ENCODE results near the gene PLPP4. TPM values are rescaled to one million over a fixed set of nuclear protein-coding genes. Genes with fewer than 3 reads are reported as not detected.

Gene PLPP4
- total RNA-seq, 2 experiments from 2014 or later, result not detected

DNA sequence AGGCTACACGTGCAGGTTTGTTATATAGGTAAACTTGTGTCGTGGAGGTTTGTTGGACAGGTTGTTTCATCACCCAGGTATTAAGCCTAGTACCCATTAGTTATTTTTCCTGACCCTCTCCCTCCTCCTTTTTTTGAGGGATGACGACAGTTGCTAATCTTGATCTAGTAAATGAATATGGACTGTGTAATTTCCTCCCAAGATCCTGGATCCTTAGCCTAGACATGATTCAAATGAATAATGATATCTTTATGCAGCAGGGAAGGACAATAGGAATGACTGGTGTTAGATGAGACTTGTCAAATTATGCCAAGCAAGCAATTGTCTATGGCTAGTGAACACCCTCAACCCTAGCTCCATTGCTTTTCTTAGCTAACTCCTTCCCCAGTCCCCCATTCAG is 156.2 kb downstream of the PLPP4 start:
- H3K27ac Mint-ChIP-seq, result no peak overlapping the region
- no peak overlapping the region for H3K4me3 Mint-ChIP-seq
- H3K27me3 Mint-ChIP-seq (ENCODE audit: low read depth), result peaks cover 1% of the 10 kb centered on the region
- CTCF ChIA-PET, result no interaction called here
- intact Hi-C loops (cut with micrococcal nuclease), result no loop called here
- no peak for DNase-seq
- peaks cover 8% of the 10 kb centered on the region for H3K9me3 Mint-ChIP-seq
- H3K4me1 Mint-ChIP-seq (ENCODE audit: low read depth), result no peaks in the 10 kb centered on the region
- H3K36me3 Mint-ChIP-seq (ENCODE audit: low read depth), result no peaks in the 10 kb centered on the region

DNA sequence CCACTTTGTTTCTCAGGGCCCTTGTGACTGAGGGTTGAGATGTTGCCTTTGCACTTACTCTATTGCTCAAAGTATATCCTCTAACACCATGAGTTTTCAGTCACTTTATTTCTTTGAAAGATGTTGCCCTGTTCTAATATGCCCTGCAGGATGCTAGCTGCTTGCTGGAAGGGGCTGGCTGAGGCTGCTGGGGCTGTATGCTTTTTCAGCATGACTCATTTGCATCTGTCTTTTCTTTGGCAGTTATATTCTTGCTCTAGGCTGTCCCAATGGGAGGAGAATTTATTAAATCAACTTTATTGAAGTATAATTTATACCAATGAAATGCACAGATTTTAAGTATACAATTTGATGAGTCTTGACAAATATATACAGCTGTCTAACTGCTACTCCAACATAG is 157.7 kb downstream of the PLPP4 start:
- CTCF ChIA-PET, result interaction anchor here (0.5 kb wide), 1 partner anchor 23 kb away, joined by 3 read pairs; no protein-coding TSS in a partner anchor
- H3K27ac Mint-ChIP-seq, result no peak overlapping the region
- no peaks in the 10 kb centered on the region for H3K36me3 Mint-ChIP-seq (ENCODE audit: low read depth)
- peaks cover 9% of the 10 kb centered on the region for H3K9me3 Mint-ChIP-seq
- no peaks in the 10 kb centered on the region for H3K27me3 Mint-ChIP-seq (ENCODE audit: low read depth)
- intact Hi-C loops (cut with micrococcal nuclease), result no loop called here
- H3K4me3 Mint-ChIP-seq, result no peak overlapping the region
- DNase-seq, result no peak
- H3K4me1 Mint-ChIP-seq (ENCODE audit: low read depth), result no peaks in the 10 kb centered on the region

DNA sequence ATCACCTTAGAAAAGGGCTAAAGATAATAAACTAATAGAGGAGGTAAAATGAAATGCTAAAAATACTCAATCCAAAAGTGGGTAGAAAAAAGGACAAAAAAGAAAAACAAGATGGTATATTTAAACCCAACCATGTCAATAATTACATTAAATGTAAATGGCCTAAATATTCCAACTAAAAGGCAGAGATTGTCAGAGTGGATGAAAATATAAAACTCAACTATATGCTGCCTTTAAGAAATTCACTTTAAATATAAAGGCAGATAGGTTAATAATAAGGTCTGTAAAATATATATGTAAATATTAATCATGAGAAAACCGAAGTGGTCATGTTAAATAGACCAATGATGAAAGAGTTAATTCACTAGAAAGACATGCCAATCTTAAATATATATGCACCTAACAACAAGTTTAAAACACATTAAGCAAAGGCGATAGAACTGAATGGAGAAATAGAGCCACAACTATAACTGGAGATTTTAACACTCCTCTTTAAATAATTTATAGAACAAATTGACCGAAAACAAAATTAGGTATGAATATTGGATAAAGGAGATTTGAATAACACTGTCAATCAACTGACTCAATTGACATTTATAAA is 159.4 kb downstream of the PLPP4 start:
- intact Hi-C loops (cut with micrococcal nuclease), result no loop called here
- no peaks in the 10 kb centered on the region for H3K27me3 Mint-ChIP-seq (ENCODE audit: low read depth)
- no peak overlapping the region for H3K27ac Mint-ChIP-seq
- H3K4me3 Mint-ChIP-seq, result no peak overlapping the region
- no peaks in the 10 kb centered on the region for H3K36me3 Mint-ChIP-seq (ENCODE audit: low read depth)
- H3K4me1 Mint-ChIP-seq (ENCODE audit: low read depth), result no peaks in the 10 kb centered on the region
- peaks cover 13% of the 10 kb centered on the region for H3K9me3 Mint-ChIP-seq
- CTCF ChIA-PET, result no interaction called here
- no peak for DNase-seq

DNA sequence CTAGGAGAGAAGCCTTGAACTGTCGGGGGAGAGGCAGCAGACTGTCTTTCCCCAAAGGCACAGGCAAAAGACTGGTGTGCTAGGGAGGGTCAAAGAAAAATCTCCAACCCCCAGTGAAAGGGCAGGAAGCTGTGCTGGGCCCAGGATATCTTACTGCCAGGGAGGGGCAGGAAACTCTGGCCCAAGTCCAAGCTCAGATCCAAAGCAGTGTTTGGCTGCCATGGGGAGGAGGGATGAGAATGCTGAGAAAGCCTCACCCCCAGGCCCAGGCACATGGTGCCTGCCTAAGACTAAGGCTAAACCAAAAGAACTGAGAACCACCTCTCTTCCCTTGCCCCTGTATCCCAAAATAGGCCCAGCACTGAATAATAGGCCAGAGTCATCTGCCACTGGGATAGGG is 171.2 kb downstream of the PLPP4 start:
- CTCF ChIA-PET, result no interaction called here
- intact Hi-C loops (cut with micrococcal nuclease), result no loop called here
- no peaks in the 10 kb centered on the region for H3K4me1 Mint-ChIP-seq (ENCODE audit: low read depth)
- H3K4me3 Mint-ChIP-seq, result no peak overlapping the region
- peaks cover 2% of the 10 kb centered on the region for H3K27me3 Mint-ChIP-seq (ENCODE audit: low read depth)
- H3K9me3 Mint-ChIP-seq, result no peaks in the 10 kb centered on the region
- no peaks in the 10 kb centered on the region for H3K36me3 Mint-ChIP-seq (ENCODE audit: low read depth)
- no peak overlapping the region for H3K27ac Mint-ChIP-seq
- no peak for DNase-seq

DNA sequence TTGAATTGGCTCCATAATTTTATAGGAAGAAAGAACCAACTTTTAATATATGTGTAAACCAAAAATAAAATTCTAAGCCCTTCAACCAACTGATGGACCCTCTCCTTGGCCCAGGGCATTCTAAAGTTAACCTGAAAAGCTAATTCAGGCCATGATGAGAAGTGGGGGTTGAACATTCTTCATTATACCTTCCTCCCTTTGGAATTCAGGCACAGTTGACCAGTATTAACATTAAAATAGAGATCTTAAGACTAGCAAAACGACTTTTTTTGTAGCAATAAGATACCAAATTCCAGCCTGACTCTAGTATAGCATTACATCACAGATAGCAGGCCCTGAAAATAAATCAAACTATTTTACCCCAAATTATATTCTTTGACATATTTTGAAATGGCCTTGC is 173.2 kb downstream of the PLPP4 start:
- CTCF ChIA-PET, result interaction anchor here (0.6 to 0.7 kb wide), 2 partner anchors 11 to 563 kb away, joined by 3 read pairs; no protein-coding TSS in a partner anchor
- H3K4me3 Mint-ChIP-seq, result no peak overlapping the region
- no peaks in the 10 kb centered on the region for H3K36me3 Mint-ChIP-seq (ENCODE audit: low read depth)
- peaks cover 2% of the 10 kb centered on the region for H3K27me3 Mint-ChIP-seq (ENCODE audit: low read depth)
- no peaks in the 10 kb centered on the region for H3K4me1 Mint-ChIP-seq (ENCODE audit: low read depth)
- intact Hi-C loops (cut with micrococcal nuclease), result no loop called here
- H3K9me3 Mint-ChIP-seq, result no peaks in the 10 kb centered on the region
- DNase-seq, result no peak
- H3K27ac Mint-ChIP-seq, result no peak overlapping the region

DNA sequence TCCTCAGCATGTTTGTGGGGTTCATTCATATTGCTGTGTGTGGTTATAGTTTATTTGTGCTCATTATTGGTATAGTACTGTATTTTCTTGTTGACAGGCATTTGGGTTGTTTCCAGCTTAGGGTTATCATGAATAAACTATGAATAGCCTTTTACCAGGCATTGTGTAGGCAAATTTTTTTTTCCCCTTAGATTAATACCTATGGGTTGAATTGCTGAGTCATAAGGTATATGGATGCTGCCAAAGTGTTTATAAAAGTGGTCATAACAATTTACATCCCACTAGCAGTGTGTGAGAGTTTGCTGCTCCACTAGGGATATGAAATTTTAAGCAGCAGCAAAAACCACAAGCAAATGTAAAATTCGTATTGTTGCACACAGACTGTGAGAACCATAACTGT is 175.0 kb downstream of the PLPP4 start:
- Mint-ChIP-seq H3K9me3 (no peaks in the 10 kb centered on the region), H3K36me3 (ENCODE audit: low read depth) (no peaks in the 10 kb centered on the region), H3K27ac (no peak overlapping the region), H3K4me1 (ENCODE audit: low read depth) (no peaks in the 10 kb centered on the region), H3K4me3 (no peak overlapping the region), H3K27me3 (ENCODE audit: low read depth) (peaks cover 4% of the 10 kb centered on the region)
- intact Hi-C loops (cut with micrococcal nuclease), result no loop called here
- no peak for DNase-seq
- CTCF ChIA-PET, result no interaction called here

DNA sequence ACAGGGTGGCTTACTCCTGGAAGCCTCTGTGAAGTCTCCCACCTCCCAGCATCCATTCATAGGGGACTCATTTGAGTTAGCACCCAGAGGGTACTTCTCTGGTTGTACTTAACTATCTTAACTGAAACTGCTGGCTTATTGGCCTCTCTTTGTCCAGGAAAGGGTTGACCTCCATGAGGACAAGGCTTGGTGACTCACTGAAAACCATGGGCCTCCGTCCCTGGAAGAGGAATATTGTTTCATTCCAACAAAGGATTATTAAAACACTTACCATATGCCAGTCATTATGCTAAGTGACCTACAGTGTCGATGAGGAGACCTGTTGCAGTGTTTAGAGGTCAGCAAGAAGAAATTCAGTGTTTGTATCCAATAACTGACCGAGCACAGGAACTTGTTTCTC is 175.9 kb downstream of the PLPP4 start:
- CTCF ChIA-PET, result no interaction called here
- no peaks in the 10 kb centered on the region for H3K36me3 Mint-ChIP-seq (ENCODE audit: low read depth)
- intact Hi-C loops (cut with micrococcal nuclease), result no loop called here

DNA sequence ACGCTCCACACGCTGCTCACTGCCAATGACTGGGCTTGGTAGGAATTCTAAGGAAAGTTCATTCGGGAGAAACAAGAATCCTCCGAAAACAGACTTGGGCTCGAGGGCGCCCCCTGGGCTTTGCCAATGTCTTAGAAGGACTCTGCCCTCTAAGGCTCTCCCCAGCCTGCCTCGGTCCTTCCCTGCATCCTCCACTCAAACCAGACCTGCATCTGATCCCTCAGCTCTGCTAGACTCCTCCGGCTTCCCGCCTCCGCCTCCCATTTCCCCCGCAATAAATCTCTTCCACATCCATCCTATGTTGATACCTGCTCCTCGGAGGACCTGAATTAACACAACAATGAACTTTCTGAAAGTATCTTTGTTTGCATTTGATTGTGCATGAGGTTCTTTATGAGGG is 177.6 kb downstream of the PLPP4 start:
- Mint-ChIP-seq H3K27ac (no peak overlapping the region), H3K4me3 (no peak overlapping the region)

More for the DNA sequence above, 175.9 kb downstream of the PLPP4 start:
- no peaks in the 10 kb centered on the region for H3K4me1 Mint-ChIP-seq (ENCODE audit: low read depth)
- no peak for DNase-seq
- H3K27me3 Mint-ChIP-seq (ENCODE audit: low read depth), result peaks cover 4% of the 10 kb centered on the region
- H3K4me3 Mint-ChIP-seq, result no peak overlapping the region
- no peaks in the 10 kb centered on the region for H3K9me3 Mint-ChIP-seq
- H3K27ac Mint-ChIP-seq, result no peak overlapping the region

More for the DNA sequence above, 177.6 kb downstream of the PLPP4 start:
- no peaks in the 10 kb centered on the region for H3K9me3 Mint-ChIP-seq
- CTCF ChIA-PET, result no interaction called here
- intact Hi-C loops (cut with micrococcal nuclease), result no loop called here
- peaks cover 4% of the 10 kb centered on the region for H3K27me3 Mint-ChIP-seq (ENCODE audit: low read depth)
- no peak for DNase-seq
- H3K4me1 Mint-ChIP-seq (ENCODE audit: low read depth), result no peaks in the 10 kb centered on the region
- no peaks in the 10 kb centered on the region for H3K36me3 Mint-ChIP-seq (ENCODE audit: low read depth)
